ENCODE measurements around the gene ABI3.

DNA sequence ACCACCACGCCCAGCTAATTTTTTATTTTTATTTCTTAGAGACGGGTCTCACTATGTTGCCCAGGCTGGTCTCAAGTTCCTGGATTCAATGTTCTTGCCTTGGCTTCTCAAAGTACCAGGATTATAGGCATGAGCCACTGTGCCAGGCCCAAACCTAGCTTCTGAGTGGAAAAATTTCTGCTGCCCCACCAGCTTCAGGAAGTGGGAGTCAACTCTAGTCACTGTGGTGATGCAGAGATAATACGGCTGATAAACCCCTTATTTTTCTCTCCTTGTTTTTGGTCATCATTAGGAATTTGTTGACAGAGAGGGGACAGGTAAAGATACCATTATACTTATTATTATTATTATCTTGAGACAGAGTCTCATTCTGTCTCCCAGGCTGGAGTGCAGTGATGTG is 47.9 kb downstream of the ABI3 start:
- TF ChIP-seq POLR2A (IDR thresholded peaks at IDR 0.05), result no peak
- TF ChIP-seq, protein P1, sequence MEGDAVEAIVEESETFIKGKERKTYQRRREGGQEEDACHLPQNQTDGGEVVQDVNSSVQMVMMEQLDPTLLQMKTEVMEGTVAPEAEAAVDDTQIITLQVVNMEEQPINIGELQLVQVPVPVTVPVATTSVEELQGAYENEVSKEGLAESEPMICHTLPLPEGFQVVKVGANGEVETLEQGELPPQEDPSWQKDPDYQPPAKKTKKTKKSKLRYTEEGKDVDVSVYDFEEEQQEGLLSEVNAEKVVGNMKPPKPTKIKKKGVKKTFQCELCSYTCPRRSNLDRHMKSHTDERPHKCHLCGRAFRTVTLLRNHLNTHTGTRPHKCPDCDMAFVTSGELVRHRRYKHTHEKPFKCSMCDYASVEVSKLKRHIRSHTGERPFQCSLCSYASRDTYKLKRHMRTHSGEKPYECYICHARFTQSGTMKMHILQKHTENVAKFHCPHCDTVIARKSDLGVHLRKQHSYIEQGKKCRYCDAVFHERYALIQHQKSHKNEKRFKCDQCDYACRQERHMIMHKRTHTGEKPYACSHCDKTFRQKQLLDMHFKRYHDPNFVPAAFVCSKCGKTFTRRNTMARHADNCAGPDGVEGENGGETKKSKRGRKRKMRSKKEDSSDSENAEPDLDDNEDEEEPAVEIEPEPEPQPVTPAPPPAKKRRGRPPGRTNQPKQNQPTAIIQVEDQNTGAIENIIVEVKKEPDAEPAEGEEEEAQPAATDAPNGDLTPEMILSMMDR (IDR thresholded peaks at IDR 0.05), result no peak
